Thyroid gland (tissue), 4 donors: ENCODE data around the gene SUPT3H.

Source experiments
- POLR2A ChIP-seq, 2 donors: fragments of 450-650 bp; IDR thresholded peaks; one replicate each; pipeline ENCODE4 v1.6.1; 2017; ENCODE audit warnings: antibody characterized with exemption in 2 of 2, mild to moderate bottlenecking in 2 of 2, moderate library complexity in 1 of 2
- TF ChIP-seq, protein P1 (sequence below), 6 experiments: fragments of 200-600 bp in 3 of 6; fragments of 450-650 bp in 3 of 6; sonication (generic) in 3 of 6; IDR thresholded peaks; one replicate each; pipeline ENCODE4 v1.5.1; 2016 to 2019; ENCODE audit warnings: antibody characterized with exemption in 6 of 6, mild to moderate bottlenecking in 2 of 6, inconsistent platforms in 1 of 6, moderate library complexity in 1 of 6

DNA sequence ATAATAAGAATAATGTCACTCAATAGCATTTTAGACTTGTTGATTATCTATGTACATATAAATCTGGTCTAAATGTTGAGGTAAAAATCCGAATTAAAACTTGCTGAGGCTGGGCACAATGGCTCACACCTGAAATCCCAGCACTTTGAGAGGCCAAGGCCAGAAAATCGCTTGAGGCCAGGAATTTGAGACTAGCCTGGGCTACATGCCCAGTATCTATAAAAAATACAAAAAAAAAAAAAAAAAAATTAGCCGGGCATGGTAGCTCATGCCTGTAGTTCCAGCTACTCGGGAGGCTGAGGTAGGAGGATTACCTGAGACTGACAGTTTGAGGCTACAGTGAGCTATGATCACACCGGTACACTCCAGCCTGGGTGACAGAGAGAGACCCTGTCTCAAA is 34.2 kb upstream of the SUPT3H start:
- TF ChIP-seq, protein P1, sequence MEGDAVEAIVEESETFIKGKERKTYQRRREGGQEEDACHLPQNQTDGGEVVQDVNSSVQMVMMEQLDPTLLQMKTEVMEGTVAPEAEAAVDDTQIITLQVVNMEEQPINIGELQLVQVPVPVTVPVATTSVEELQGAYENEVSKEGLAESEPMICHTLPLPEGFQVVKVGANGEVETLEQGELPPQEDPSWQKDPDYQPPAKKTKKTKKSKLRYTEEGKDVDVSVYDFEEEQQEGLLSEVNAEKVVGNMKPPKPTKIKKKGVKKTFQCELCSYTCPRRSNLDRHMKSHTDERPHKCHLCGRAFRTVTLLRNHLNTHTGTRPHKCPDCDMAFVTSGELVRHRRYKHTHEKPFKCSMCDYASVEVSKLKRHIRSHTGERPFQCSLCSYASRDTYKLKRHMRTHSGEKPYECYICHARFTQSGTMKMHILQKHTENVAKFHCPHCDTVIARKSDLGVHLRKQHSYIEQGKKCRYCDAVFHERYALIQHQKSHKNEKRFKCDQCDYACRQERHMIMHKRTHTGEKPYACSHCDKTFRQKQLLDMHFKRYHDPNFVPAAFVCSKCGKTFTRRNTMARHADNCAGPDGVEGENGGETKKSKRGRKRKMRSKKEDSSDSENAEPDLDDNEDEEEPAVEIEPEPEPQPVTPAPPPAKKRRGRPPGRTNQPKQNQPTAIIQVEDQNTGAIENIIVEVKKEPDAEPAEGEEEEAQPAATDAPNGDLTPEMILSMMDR (IDR thresholded peaks at IDR 0.05), result no peak
- no peak for TF ChIP-seq POLR2A (IDR thresholded peaks at IDR 0.05)
